Sigmoid colon (tissue), 4 donors: ENCODE measurements around the gene IQGAP1.

Experiments used
- CTCF ChIP-seq, 4 experiments: fragments of 450-650 bp in 3 of 4; fragments of 200-600 bp in 1 of 4; IDR thresholded peaks; one replicate each; pipeline ENCODE4 v1.5.1; 2016 to 2019; ENCODE audit warnings: antibody characterized with exemption in 4 of 4, mild to moderate bottlenecking in 3 of 4, moderate library complexity in 2 of 4
- POLR2A ChIP-seq, 2 donors: fragments of 450-650 bp; IDR thresholded peaks; one replicate each; pipeline ENCODE4 v1.6.1; 2016; ENCODE audit warnings: antibody characterized with exemption in 2 of 2, mild to moderate bottlenecking in 2 of 2, moderate library complexity in 2 of 2
- POLR2AphosphoS5 ChIP-seq, 4 donors: sonication (generic); formaldehyde crosslinking; IDR thresholded peaks; one replicate each; pipeline ENCODE4 v1.6.1; 2017; ENCODE audit warnings: antibody characterized with exemption in 4 of 4

- no peak for TF ChIP-seq CTCF (IDR thresholded peaks at IDR 0.05)
- TF ChIP-seq POLR2AphosphoS5 (IDR thresholded peaks at IDR 0.05) = no peak
- TF ChIP-seq POLR2A (IDR thresholded peaks at IDR 0.05) = no peak
These were observed 19.9 kb downstream of the IQGAP1 start for GRCh38 chr15:90407871-90408317.
